Skeletal muscle satellite cell (primary cell): ENCODE data around the gene CHORDC1.
"Not testable (repeated sequence)": the region's sequence is repeated elsewhere in the genome, so short reads cannot be mapped to it uniquely, and the experiment has no call there.

ENCODE experiments used
- H3K27me3 ChIP-seq: 2 replicates; pipeline ENCODE4 v1.7.0; 2013; ENCODE audit warnings: low read length; ENCODE audit not compliant: control insufficient read depth, insufficient read depth
- H3K36me3 ChIP-seq: 2 replicates; pipeline ENCODE4 v1.7.0; 2013; ENCODE audit warnings: mild to moderate bottlenecking, control low read depth, low read length; ENCODE audit not compliant: insufficient read depth
- H3K4me1 ChIP-seq: 2 replicates; pipeline ENCODE4 v1.7.0; 2013; ENCODE audit warnings: low read length; ENCODE audit not compliant: control insufficient read depth, insufficient read depth
- H3K4me2 ChIP-seq: 2 replicates; pipeline ENCODE4 v1.7.0; 2013; ENCODE audit warnings: mild to moderate bottlenecking, low read length
- H3K4me3 ChIP-seq: 2 replicates; pipeline ENCODE4 v1.7.0; 2013; ENCODE audit warnings: low read length
- H3K9ac ChIP-seq: 2 replicates; pipeline ENCODE4 v1.7.0; 2013; ENCODE audit warnings: mild to moderate bottlenecking, low read depth, low read length, moderate library complexity
- H3K9me3 ChIP-seq: replicated peaks from 2 replicates; pipeline ENCODE4 v1.7.0; 2013; ENCODE audit warnings: mild to moderate bottlenecking, control low read depth, low read length

The CHORDC1 gene

DNA sequence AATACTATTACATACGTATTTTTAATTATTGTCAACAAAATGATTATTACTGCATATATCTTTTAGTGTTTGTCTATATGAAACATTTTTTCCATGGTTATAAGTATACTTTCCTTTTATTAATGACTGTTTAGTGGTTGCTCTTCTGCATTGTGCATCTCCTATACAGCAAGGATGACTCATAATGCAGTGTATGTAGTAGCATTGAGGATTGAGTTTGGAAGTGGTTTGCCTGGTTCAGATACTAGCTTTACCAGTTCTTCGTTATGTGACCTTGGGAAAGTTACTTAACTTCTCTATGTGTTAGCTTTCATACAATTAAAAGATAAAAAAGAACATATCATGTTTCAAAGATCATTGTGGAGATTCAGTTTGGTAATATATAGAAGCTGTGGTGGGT, 44.1 kb downstream of the CHORDC1 start:
- Histone ChIP-seq H3K4me3 (no peak overlapping the region), H3K4me1 (no peaks in the 10 kb centered on the region), H3K9ac (no peak overlapping the region), H3K4me2 (no peak overlapping the region), H3K9me3 (no peaks in the 10 kb centered on the region), H3K27me3 (no peaks in the 10 kb centered on the region), H3K36me3 (no peaks in the 10 kb centered on the region)

DNA sequence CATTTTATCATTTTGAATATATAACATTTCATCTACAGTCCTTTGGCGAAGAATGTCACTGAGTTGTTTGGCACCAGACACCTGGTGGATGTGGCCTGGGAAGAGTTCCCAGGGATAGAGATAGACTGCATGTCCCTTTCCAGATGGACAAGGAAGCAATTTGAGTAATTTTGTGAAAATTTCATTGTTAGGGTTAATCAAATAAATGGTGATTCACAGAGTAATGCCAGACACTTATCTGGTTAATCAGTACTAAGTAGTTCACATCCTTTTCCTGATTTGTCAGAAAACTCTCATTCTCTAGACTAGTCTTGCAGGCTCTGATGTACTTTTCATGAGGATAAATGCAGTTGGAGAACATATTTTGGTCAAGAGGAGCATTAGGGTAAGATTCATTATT, 46.8 kb downstream of the CHORDC1 start:
- H3K4me1 ChIP-seq = no peaks in the 10 kb centered on the region
- H3K36me3 ChIP-seq = no peaks in the 10 kb centered on the region
- H3K27me3 ChIP-seq = no peaks in the 10 kb centered on the region
- H3K9ac ChIP-seq = no peak overlapping the region
- H3K4me2 ChIP-seq = no peak overlapping the region
- H3K4me3 ChIP-seq = no peak overlapping the region
- H3K9me3 ChIP-seq = no peaks in the 10 kb centered on the region

DNA sequence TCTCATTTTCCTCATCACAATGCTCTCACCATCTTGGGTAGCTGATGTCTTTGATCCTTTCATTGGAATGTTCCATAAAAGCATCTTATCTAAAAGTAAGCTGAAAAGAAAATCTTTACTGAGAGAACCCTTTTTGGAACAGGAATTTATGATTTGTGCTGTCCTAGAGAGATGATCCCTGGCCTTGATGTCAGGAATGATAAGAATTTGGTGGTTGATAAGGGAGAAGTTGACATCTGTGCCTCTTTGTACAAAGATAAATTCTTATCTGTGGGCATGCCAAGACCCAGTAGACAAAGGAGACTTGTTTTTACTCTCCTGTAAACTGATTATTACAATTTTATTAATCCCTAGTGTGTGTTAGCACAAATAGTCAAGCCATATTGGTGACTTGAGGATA, 51.5 kb downstream of the CHORDC1 start:
- Histone ChIP-seq H3K4me2 (no peak overlapping the region), H3K36me3 (no peaks in the 10 kb centered on the region), H3K9me3 (no peaks in the 10 kb centered on the region), H3K27me3 (no peaks in the 10 kb centered on the region), H3K4me1 (no peaks in the 10 kb centered on the region), H3K9ac (no peak overlapping the region), H3K4me3 (no peak overlapping the region)

DNA sequence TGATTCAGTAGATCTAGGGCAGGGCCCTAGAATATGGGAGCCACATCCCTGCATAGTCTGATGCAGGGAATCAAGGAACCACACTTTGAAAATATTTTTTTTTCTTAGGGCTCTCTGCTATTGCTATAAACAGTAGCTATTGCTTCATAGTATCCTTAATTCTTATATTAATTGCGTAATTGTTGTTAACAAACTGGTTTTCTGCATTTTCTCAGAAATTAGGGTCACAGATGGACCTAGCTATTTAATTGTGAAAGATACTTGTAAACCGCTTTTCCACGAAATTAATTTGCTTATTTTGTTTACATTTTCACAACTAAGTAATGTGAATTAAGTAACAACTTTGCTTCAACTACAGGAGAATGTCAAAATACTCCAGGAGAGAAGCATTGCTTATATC, 54.3 kb downstream of the CHORDC1 start:
- Histone ChIP-seq H3K36me3 (no peaks in the 10 kb centered on the region), H3K4me2 (no peak overlapping the region), H3K4me1 (no peaks in the 10 kb centered on the region), H3K4me3 (no peak overlapping the region), H3K27me3 (no peaks in the 10 kb centered on the region), H3K9ac (no peak overlapping the region), H3K9me3 (no peaks in the 10 kb centered on the region)

DNA sequence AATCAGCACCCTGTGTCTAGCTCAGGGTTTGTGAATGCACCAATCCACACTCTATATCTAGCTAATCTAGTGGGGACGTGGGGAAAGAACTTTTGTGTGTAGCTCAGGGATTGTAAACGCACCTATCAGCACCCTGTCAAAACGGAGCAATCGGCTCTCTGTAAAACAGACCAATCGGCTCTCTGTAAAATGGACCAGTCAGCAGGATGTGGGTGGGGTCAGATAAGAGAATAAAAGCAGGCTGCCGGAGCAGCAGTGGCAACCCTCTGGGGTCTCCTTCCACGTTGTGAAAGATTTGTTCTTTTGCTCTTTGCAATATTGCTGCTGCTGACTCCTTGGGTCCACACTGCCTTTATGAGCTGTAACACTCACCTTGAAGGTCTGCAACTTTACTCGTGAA, 55.1 kb downstream of the CHORDC1 start:
- not testable (repeated sequence) for H3K4me3 ChIP-seq, H3K36me3 ChIP-seq, H3K9me3 ChIP-seq, H3K27me3 ChIP-seq, H3K4me1 ChIP-seq, H3K9ac ChIP-seq, H3K4me2 ChIP-seq

DNA sequence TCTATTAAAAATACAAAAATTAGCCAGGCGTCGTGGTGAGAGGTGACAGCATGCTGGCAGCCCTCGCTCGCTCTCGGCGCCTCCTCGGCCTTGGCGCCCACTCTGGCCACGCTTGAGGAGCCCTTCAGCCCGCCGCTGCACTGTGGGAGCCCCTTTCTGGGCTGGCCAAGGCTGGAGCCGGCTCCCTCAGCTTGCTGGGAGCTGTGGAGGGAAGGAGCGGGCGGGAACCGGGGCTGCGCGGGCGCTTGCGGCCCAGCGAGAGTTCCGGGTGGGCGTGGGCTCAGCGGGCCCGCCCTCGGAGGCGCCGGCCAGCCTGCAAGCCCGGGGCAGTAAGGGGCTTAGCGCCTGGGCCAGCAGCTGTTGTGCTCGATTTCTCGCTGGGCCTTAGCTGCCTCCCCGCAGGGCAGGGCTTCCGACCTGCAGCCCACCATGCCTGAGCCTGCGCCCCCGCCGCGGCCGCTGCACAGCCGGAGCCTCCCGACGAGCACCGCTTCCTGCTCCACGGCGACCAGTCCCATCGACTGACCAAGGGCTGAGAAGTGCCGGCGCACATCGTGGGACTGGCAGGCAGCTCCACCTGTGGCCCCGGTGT, 55.8 kb downstream of the CHORDC1 start:
- H3K4me2 ChIP-seq, H3K9me3 ChIP-seq, H3K27me3 ChIP-seq, H3K36me3 ChIP-seq, H3K4me3 ChIP-seq, H3K4me1 ChIP-seq, H3K9ac ChIP-seq: not testable (repeated sequence)
